HUES48 (cell line): Measurements from ENCODE around the gene AGMO.

ENCODE experiments used
- H3K27ac ChIP-seq: one replicate; pipeline ENCODE4 v1.7.0; 2013; ENCODE audit warnings: low read depth, low read length, inconsistent platforms
- H3K27me3 ChIP-seq: 2 replicates; pipeline ENCODE4 v1.6.1; 2013; ENCODE audit warnings: mild to moderate bottlenecking, low read length; ENCODE audit not compliant: control insufficient read depth, insufficient read depth
- H3K36me3 ChIP-seq: 2 replicates; pipeline ENCODE4 v1.6.1; 2013; ENCODE audit warnings: low read length; ENCODE audit not compliant: control insufficient read depth, insufficient read depth
- H3K4me1 ChIP-seq: 2 replicates; pipeline ENCODE4 v1.6.1; 2013; ENCODE audit warnings: mild to moderate bottlenecking, low read length; ENCODE audit not compliant: control insufficient read depth, insufficient read depth
- H3K4me3 ChIP-seq: 2 replicates; pipeline ENCODE4 v1.5.1; 2013; ENCODE audit warnings: mild to moderate bottlenecking, low read depth, low read length
- H3K9ac ChIP-seq: 2 replicates; pipeline ENCODE4 v1.6.1; 2013; ENCODE audit warnings: mild to moderate bottlenecking, low read depth, low read length, moderate library complexity
- H3K9me3 ChIP-seq: 2 replicates; pipeline ENCODE4 v1.6.1; 2013; ENCODE audit warnings: low read length; ENCODE audit not compliant: control insufficient read depth, insufficient read depth

The AGMO gene

GRCh38 chr7:15504351-15504750 lies 57.5 kb downstream of the AGMO start:
- H3K9me3 ChIP-seq = no peaks in the 10 kb centered on the region
- H3K9ac ChIP-seq = no peak overlapping the region
- H3K4me1 ChIP-seq = 0 out of 2 replicates have a peak, but pooled peaks cover 13% of the 10 kb centered on the region
- no peaks in the 10 kb centered on the region for H3K36me3 ChIP-seq
- no peak overlapping the region for H3K4me3 ChIP-seq
- H3K27ac ChIP-seq = no peak overlapping the region
- no peaks in the 10 kb centered on the region for H3K27me3 ChIP-seq

GRCh38 chr7:15503603-15504290 lies 58.1 kb downstream of the AGMO start:
- Histone ChIP-seq H3K27me3 (no peaks in the 10 kb centered on the region), H3K4me3 (no peak overlapping the region), H3K36me3 (no peaks in the 10 kb centered on the region), H3K27ac (no peak overlapping the region), H3K9ac (no peak overlapping the region), H3K9me3 (no peaks in the 10 kb centered on the region), H3K4me1 (0 out of 2 replicates have a peak, but pooled peaks cover 13% of the 10 kb centered on the region)

- H3K27me3 ChIP-seq = no peaks in the 10 kb centered on the region
- no peaks in the 10 kb centered on the region for H3K36me3 ChIP-seq
- no peak overlapping the region for H3K4me3 ChIP-seq
- H3K27ac ChIP-seq = no peak overlapping the region
- H3K9ac ChIP-seq = no peak overlapping the region
- no peaks in the 10 kb centered on the region for H3K9me3 ChIP-seq
- H3K4me1 ChIP-seq = peaks cover 5% of the 10 kb centered on the region; the same call in 1 of the 2 replicates
These were observed 63.4 kb downstream of the AGMO start for GRCh38 chr7:15498465-15498864.

GRCh38 chr7:15495170-15495569 lies 66.6 kb downstream of the AGMO start:
- H3K4me1 ChIP-seq = peaks cover 5% of the 10 kb centered on the region; the same call in 1 of the 2 replicates
- no peaks in the 10 kb centered on the region for H3K27me3 ChIP-seq
- H3K4me3 ChIP-seq = no peak overlapping the region
- no peaks in the 10 kb centered on the region for H3K36me3 ChIP-seq
- H3K9ac ChIP-seq = no peak overlapping the region
- no peak overlapping the region for H3K27ac ChIP-seq
- H3K9me3 ChIP-seq = no peaks in the 10 kb centered on the region

- Histone ChIP-seq H3K4me3 (no peak overlapping the region), H3K27ac (no peak overlapping the region), H3K36me3 (no peaks in the 10 kb centered on the region), H3K9me3 (no peaks in the 10 kb centered on the region), H3K4me1 (peaks cover 5% of the 10 kb centered on the region; the same call in 1 of the 2 replicates), H3K27me3 (no peaks in the 10 kb centered on the region), H3K9ac (no peak overlapping the region)
These were observed 67.1 kb downstream of the AGMO start for GRCh38 chr7:15494711-15495110.

GRCh38 chr7:15491361-15491760 lies 70.5 kb downstream of the AGMO start:
- peaks cover 5% of the 10 kb centered on the region; the same call in 1 of the 2 replicates for H3K4me1 ChIP-seq
- no peak overlapping the region for H3K4me3 ChIP-seq
- H3K9me3 ChIP-seq = no peaks in the 10 kb centered on the region
- no peak overlapping the region for H3K9ac ChIP-seq
- H3K36me3 ChIP-seq = no peaks in the 10 kb centered on the region
- no peak overlapping the region for H3K27ac ChIP-seq
- no peaks in the 10 kb centered on the region for H3K27me3 ChIP-seq

GRCh38 chr7:15490291-15490690 lies 71.5 kb downstream of the AGMO start:
- Histone ChIP-seq H3K9ac (no peak overlapping the region), H3K27ac (no peak overlapping the region), H3K9me3 (no peaks in the 10 kb centered on the region), H3K36me3 (no peaks in the 10 kb centered on the region), H3K4me1 (peaks cover 5% of the 10 kb centered on the region; the same call in 1 of the 2 replicates), H3K4me3 (no peak overlapping the region), H3K27me3 (no peaks in the 10 kb centered on the region)

GRCh38 chr7:15489861-15490260 lies 72.0 kb downstream of the AGMO start:
- peaks cover 2% of the 10 kb centered on the region; the same call in 1 of the 2 replicates for H3K4me1 ChIP-seq
- H3K4me3 ChIP-seq = no peak overlapping the region
- H3K36me3 ChIP-seq = no peaks in the 10 kb centered on the region
- no peaks in the 10 kb centered on the region for H3K9me3 ChIP-seq
- no peak overlapping the region for H3K9ac ChIP-seq
- H3K27me3 ChIP-seq = no peaks in the 10 kb centered on the region
- no peak overlapping the region for H3K27ac ChIP-seq

- Histone ChIP-seq H3K9me3 (no peaks in the 10 kb centered on the region), H3K9ac (no peak overlapping the region), H3K27ac (no peak overlapping the region), H3K4me1 (no peaks in the 10 kb centered on the region), H3K4me3 (no peak overlapping the region), H3K36me3 (no peaks in the 10 kb centered on the region), H3K27me3 (no peaks in the 10 kb centered on the region)
These were observed 72.4 kb downstream of the AGMO start for GRCh38 chr7:15489383-15489782.

GRCh38 chr7:15488401-15488800 lies 73.4 kb downstream of the AGMO start:
- Histone ChIP-seq H3K9ac (no peak overlapping the region), H3K4me1 (no peaks in the 10 kb centered on the region), H3K9me3 (no peaks in the 10 kb centered on the region), H3K27me3 (no peaks in the 10 kb centered on the region), H3K36me3 (no peaks in the 10 kb centered on the region), H3K4me3 (no peak overlapping the region), H3K27ac (no peak overlapping the region)

- Histone ChIP-seq H3K4me1 (no peaks in the 10 kb centered on the region), H3K4me3 (no peak overlapping the region), H3K27ac (no peak overlapping the region), H3K27me3 (no peaks in the 10 kb centered on the region), H3K36me3 (no peaks in the 10 kb centered on the region), H3K9ac (no peak overlapping the region), H3K9me3 (no peaks in the 10 kb centered on the region)
These were observed 73.9 kb downstream of the AGMO start for GRCh38 chr7:15487896-15488295.
